HUES48 (cell line): ENCODE results near the gene MFSD6.

Experiments used
- H3K27ac ChIP-seq: one replicate; pipeline ENCODE4 v1.7.0; 2013; ENCODE audit warnings: low read depth, low read length, inconsistent platforms
- H3K27me3 ChIP-seq: 2 replicates; pipeline ENCODE4 v1.6.1; 2013; ENCODE audit warnings: mild to moderate bottlenecking, low read length; ENCODE audit not compliant: control insufficient read depth, insufficient read depth
- H3K36me3 ChIP-seq: 2 replicates; pipeline ENCODE4 v1.6.1; 2013; ENCODE audit warnings: low read length; ENCODE audit not compliant: control insufficient read depth, insufficient read depth
- H3K4me1 ChIP-seq: 2 replicates; pipeline ENCODE4 v1.6.1; 2013; ENCODE audit warnings: mild to moderate bottlenecking, low read length; ENCODE audit not compliant: control insufficient read depth, insufficient read depth
- H3K4me3 ChIP-seq: 2 replicates; pipeline ENCODE4 v1.5.1; 2013; ENCODE audit warnings: mild to moderate bottlenecking, low read depth, low read length
- H3K9ac ChIP-seq: 2 replicates; pipeline ENCODE4 v1.6.1; 2013; ENCODE audit warnings: mild to moderate bottlenecking, low read depth, low read length, moderate library complexity
- H3K9me3 ChIP-seq: 2 replicates; pipeline ENCODE4 v1.6.1; 2013; ENCODE audit warnings: low read length; ENCODE audit not compliant: control insufficient read depth, insufficient read depth

MFSD6 gene

DNA sequence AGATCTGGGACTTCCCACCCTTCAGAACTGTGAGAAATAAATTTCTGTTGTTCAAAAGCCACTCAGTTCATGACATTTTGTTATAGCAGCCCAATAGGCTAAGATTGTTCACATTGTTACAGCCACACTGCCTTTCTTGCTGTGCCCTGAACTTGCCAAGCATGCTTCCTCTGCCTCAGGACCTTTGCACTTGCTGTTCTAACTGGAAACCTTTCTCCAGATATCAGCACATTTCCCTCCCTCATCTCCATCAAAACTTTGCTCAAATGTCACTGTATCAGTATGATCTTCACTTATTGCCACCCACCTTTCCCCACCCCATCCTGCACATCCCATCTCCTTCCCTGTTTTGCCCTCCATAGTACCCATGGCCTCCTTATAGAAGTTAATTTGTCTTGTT, 32.1 kb upstream of the MFSD6 start:
- H3K4me1 ChIP-seq = no peaks in the 10 kb centered on the region
- no peak overlapping the region for H3K27ac ChIP-seq

DNA sequence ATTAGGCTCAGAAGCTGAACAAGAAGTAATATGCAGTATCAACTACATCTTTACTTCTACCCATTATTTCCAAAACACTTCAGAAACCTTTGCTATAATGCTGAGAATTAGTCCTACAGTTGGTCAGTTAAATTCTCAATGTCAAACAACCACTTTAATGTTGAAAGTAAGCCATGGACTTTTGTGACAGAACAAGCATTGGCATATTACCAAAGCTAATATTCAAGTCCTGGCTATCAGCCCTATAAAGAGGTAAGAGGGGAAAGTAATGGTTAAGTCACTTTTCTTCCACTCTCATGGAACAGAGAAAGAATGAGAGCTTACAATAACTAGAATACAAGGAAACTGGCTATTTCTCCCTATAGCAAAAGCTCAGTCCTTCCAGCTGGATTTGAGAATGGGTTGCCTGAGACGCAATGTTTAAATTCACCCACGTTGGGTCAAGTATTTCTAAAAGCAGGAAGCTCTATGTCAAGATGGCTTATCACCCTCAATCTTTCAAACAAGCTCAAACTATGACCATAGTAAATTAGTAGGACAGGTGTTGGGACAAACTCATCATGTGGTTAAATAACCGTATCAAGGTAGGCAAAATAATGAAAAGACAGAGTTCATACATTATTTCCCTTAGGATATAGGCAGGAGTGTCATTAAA, 31.4 kb upstream of the MFSD6 start:
- Histone ChIP-seq H3K9ac (no peak overlapping the region), H3K4me3 (no peak overlapping the region), H3K9me3 (no peaks in the 10 kb centered on the region), H3K4me1 (no peaks in the 10 kb centered on the region), H3K27ac (no peak overlapping the region), H3K27me3 (no peaks in the 10 kb centered on the region), H3K36me3 (no peaks in the 10 kb centered on the region)

More for the DNA sequence above, 32.1 kb upstream of the MFSD6 start:
- H3K9ac ChIP-seq = no peak overlapping the region
- no peak overlapping the region for H3K4me3 ChIP-seq
- H3K36me3 ChIP-seq = no peaks in the 10 kb centered on the region
- H3K9me3 ChIP-seq = no peaks in the 10 kb centered on the region
- no peaks in the 10 kb centered on the region for H3K27me3 ChIP-seq

GRCh38 chr2:190378880-190379237, 29.3 kb upstream of the MFSD6 start:
- no peaks in the 10 kb centered on the region for H3K9me3 ChIP-seq
- no peaks in the 10 kb centered on the region for H3K27me3 ChIP-seq
- no peak overlapping the region for H3K4me3 ChIP-seq
- no peaks in the 10 kb centered on the region for H3K36me3 ChIP-seq
- H3K9ac ChIP-seq = no peak overlapping the region
- no peaks in the 10 kb centered on the region for H3K4me1 ChIP-seq
- no peak overlapping the region for H3K27ac ChIP-seq

GRCh38 chr2:190379249-190379964, 28.7 kb upstream of the MFSD6 start:
- Histone ChIP-seq H3K27ac (no peak overlapping the region), H3K9ac (no peak overlapping the region), H3K4me1 (no peaks in the 10 kb centered on the region), H3K36me3 (no peaks in the 10 kb centered on the region), H3K27me3 (no peaks in the 10 kb centered on the region), H3K4me3 (no peak overlapping the region), H3K9me3 (no peaks in the 10 kb centered on the region)

DNA sequence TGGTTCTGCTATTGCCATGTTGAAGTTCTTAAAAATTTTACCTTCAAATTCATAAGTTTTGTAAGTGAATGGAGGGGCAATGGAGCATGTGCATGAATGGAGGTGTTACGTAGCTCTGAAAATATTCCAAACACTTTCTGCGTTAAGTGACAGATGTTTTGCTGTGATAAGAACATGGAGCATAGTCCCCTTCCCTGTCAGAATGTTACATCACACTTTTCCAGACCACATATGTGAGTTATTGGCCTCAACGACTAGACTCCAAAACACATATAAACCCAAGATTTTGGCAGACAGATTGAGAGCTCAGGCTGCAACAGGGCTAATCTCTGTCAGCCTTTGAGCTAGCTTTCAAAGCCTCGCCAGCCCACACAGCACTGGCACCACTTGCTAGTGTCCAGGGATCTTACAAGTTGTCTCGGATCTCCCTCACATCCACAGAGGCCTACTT, 27.2 kb upstream of the MFSD6 start:
- Histone ChIP-seq H3K4me3 (no peak overlapping the region), H3K9ac (no peak overlapping the region), H3K27ac (no peak overlapping the region), H3K9me3 (no peaks in the 10 kb centered on the region), H3K27me3 (no peaks in the 10 kb centered on the region), H3K4me1 (no peaks in the 10 kb centered on the region), H3K36me3 (no peaks in the 10 kb centered on the region)

DNA sequence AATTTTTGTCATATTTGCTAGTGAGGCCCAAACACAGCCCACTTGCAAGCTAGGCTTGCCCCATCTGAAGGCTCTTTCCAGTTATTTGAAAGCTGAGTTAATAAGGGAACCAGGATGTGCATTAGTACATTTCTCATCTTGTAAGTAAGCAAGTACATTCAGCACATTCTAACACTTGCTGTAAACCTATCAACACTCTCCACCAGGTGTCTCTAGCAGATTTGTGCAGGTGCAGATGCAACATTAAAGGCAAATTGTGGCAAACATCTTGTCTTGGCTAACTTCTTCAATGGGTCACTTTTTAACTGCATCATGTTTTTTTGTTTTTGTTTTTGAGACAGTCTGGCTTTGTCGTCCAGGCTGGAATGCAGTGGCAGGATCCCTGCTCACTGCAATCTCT, 25.3 kb upstream of the MFSD6 start:
- no peak overlapping the region for H3K27ac ChIP-seq
- no peaks in the 10 kb centered on the region for H3K9me3 ChIP-seq
- no peaks in the 10 kb centered on the region for H3K36me3 ChIP-seq
- no peaks in the 10 kb centered on the region for H3K27me3 ChIP-seq
- no peak overlapping the region for H3K9ac ChIP-seq
- no peaks in the 10 kb centered on the region for H3K4me1 ChIP-seq
- H3K4me3 ChIP-seq = no peak overlapping the region

GRCh38 chr2:190387422-190387821, 20.7 kb upstream of the MFSD6 start:
- Histone ChIP-seq H3K9ac (no peak overlapping the region), H3K4me3 (no peak overlapping the region), H3K4me1 (no peaks in the 10 kb centered on the region), H3K27me3 (no peaks in the 10 kb centered on the region), H3K9me3 (no peaks in the 10 kb centered on the region), H3K27ac (no peak overlapping the region), H3K36me3 (no peaks in the 10 kb centered on the region)

DNA sequence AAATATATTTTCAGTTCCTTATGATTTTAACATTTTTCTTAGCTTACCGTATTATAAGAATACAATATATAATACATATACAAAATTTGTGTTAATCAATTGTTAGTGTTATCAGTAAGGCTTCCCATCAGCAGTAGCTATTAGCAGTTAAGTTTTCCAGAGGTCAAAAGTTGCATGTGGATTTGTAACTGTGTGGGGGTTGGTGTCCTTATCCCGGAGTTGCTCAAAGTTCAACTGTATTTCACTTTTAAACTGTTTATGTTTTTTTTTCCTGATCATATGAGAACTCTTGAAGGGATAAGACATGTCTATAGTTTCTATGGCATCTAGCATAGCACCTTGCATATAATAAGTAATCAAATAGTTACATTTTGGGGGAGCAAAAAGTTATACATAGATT, 11.9 kb upstream of the MFSD6 start:
- Histone ChIP-seq H3K4me3 (no peak overlapping the region), H3K9me3 (no peaks in the 10 kb centered on the region), H3K36me3 (no peaks in the 10 kb centered on the region), H3K27ac (no peak overlapping the region), H3K4me1 (no peaks in the 10 kb centered on the region), H3K27me3 (no peaks in the 10 kb centered on the region), H3K9ac (no peak overlapping the region)

DNA sequence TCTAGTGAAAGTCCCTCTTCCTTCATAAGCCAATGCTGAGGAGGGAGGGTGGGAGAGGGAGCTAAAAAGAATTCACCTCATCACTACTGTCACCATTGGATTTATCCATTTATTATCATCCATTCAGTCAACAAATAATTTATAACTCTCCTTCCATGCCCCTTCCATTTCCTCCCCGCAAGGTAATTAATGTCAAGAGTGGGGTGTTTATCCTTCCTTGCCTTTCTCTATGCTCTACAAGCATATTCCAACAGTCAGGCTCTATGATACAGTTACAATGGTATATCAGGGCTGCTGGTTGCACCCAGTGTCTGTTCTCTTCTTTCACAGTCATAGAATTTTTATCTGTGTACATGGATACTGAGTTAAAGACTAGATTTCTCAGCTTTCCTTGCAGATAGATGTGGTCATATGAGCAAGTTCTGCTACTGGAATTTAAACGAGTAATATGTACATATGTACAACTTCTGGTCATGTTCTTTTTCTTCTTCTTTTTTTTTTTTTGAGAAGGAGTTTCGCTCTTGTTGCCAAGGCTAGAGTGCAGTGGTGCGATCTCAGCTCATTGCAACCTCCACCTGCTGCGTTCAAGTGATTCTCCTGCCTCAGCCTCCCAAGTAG, 5.1 kb upstream of the MFSD6 start:
- H3K27me3 ChIP-seq = peaks cover 25% of the 10 kb centered on the region
- H3K9ac ChIP-seq = no peak overlapping the region
- H3K9me3 ChIP-seq = no peaks in the 10 kb centered on the region
- peaks cover 8% of the 10 kb centered on the region; the same call in 1 of the 2 replicates for H3K4me1 ChIP-seq
- H3K4me3 ChIP-seq = no peak overlapping the region
- no peak overlapping the region for H3K27ac ChIP-seq
- no peaks in the 10 kb centered on the region for H3K36me3 ChIP-seq

- Histone ChIP-seq H3K27me3 (peaks cover 35% of the 10 kb centered on the region), H3K36me3 (no peaks in the 10 kb centered on the region), H3K27ac (no peak overlapping the region), H3K9ac (no peak overlapping the region), H3K9me3 (no peaks in the 10 kb centered on the region), H3K4me1 (peaks cover 16% of the 10 kb centered on the region), H3K4me3 (no peak overlapping the region)
Measured at GRCh38 chr2:190404487-190404886, 3.7 kb upstream of the MFSD6 start.

- Histone ChIP-seq H3K4me1 (peaks cover 17% of the 10 kb centered on the region), H3K27ac (no peak overlapping the region), H3K36me3 (no peaks in the 10 kb centered on the region), H3K9me3 (no peaks in the 10 kb centered on the region), H3K27me3 (peaks cover 40% of the 10 kb centered on the region), H3K9ac (no peak overlapping the region), H3K4me3 (no peak overlapping the region)
Measured at GRCh38 chr2:190405070-190405469, 3.1 kb upstream of the MFSD6 start.
